Calu3 (cell line): ENCODE results near the gene HEXD. TPM values are rescaled to one million over a fixed set of nuclear protein-coding genes. Genes with fewer than 3 reads are reported as not detected.

Experiments used
- BruUV-seq: library from RNA; stranded (reverse); fragments of 400-500 nt; replicated peaks from 2 replicates; lab custom pipeline; 2021; lab: Mats Ljungman, UMichigan
- CTCF ChIA-PET: fragments of 300-600 bp; sonication (Branson Sonifier 250); formaldehyde crosslinking; loops from one replicate; lab custom pipeline; 2022; ENCODE audit warnings: antibody characterized with exemption; lab: Charles Lee
- DNase-seq: peaks from one replicate; pipeline ENCODE4 v3.0.0; 2022
- H3K27ac Mint-ChIP-seq: one replicate; pipeline ENCODE4 v1.8.0; 2022; ENCODE audit warnings: mixed read lengths; ENCODE audit not compliant: unreplicated experiment
- H3K27me3 Mint-ChIP-seq: one replicate; pipeline ENCODE4 v1.8.0; 2022; ENCODE audit warnings: mixed read lengths; ENCODE audit not compliant: unreplicated experiment
- H3K36me3 Mint-ChIP-seq: one replicate; pipeline ENCODE4 v1.8.0; 2022; ENCODE audit warnings: mild to moderate bottlenecking, moderate library complexity, mixed read lengths; ENCODE audit not compliant: insufficient read depth, unreplicated experiment
- H3K4me1 Mint-ChIP-seq: one replicate; pipeline ENCODE4 v1.8.0; 2022; ENCODE audit warnings: mild to moderate bottlenecking, low read depth, mixed read lengths; ENCODE audit not compliant: unreplicated experiment
- H3K4me3 Mint-ChIP-seq: one replicate; pipeline ENCODE4 v1.8.0; 2022; ENCODE audit warnings: mild to moderate bottlenecking, low read depth, moderate library complexity, mixed read lengths; ENCODE audit not compliant: unreplicated experiment
- H3K9me3 Mint-ChIP-seq: one replicate; pipeline ENCODE4 v1.8.0; 2022; ENCODE audit warnings: low read depth, mixed read lengths; ENCODE audit not compliant: unreplicated experiment
- CTCF ChIP-seq: fragments of 200-600 bp; IDR thresholded peaks from one replicate; pipeline ENCODE4 v1.8.0; 2022; ENCODE audit warnings: antibody characterized with exemption; ENCODE audit not compliant: unreplicated experiment
- intact Hi-C: fragments of 100-400 bp; cut with micrococcal nuclease; formaldehyde crosslinking; loops from one replicate; pipeline ENCODE4 v1.10.0; 2022; ENCODE audit not compliant: unreplicated experiment
- total RNA-seq: library from RNA; stranded (reverse); gene quantifications from 2 replicates; pipeline ENCODE4 v1.2.3, GENCODE V29; 2022

HEXD gene
- total RNA-seq, 1 experiment from 2014 or later: 30.7 TPM

- Mint-ChIP-seq H3K4me3 (no peak overlapping the region), H3K9me3 (no peaks in the 10 kb centered on the region)
These were observed 27.2 kb upstream of the HEXD start for GRCh38 chr17:82390860-82391435.

GRCh38 chr17:82391496-82392066, 26.6 kb upstream of the HEXD start:
- BruUV-seq: no TSS peak

More at GRCh38 chr17:82390860-82391435, 27.2 kb upstream of the HEXD start:
- no peak for TF ChIP-seq CTCF
- H3K4me1 Mint-ChIP-seq: peaks cover 11% of the 10 kb centered on the region
- H3K27me3 Mint-ChIP-seq: peaks cover 26% of the 10 kb centered on the region
- peaks cover 4% of the 10 kb centered on the region for H3K36me3 Mint-ChIP-seq
- no TSS peak for BruUV-seq
- H3K27ac Mint-ChIP-seq: no peak overlapping the region
- intact Hi-C loops: no loop called here
- DNase-seq: no peak
- CTCF ChIA-PET: no interaction called here

GRCh38 chr17:82392209-82392920, 25.8 kb upstream of the HEXD start:
- no TSS peak for BruUV-seq
- H3K27ac Mint-ChIP-seq: no peak overlapping the region
- TF ChIP-seq CTCF: no peak
- peaks cover 4% of the 10 kb centered on the region for H3K36me3 Mint-ChIP-seq
- intact Hi-C loops: no loop called here
- no peak for DNase-seq
- no peak overlapping the region for H3K4me3 Mint-ChIP-seq
- CTCF ChIA-PET: no interaction called here
- peaks cover 10% of the 10 kb centered on the region for H3K4me1 Mint-ChIP-seq
- peaks cover 11% of the 10 kb centered on the region for H3K27me3 Mint-ChIP-seq
- no peaks in the 10 kb centered on the region for H3K9me3 Mint-ChIP-seq

More at GRCh38 chr17:82391496-82392066, 26.6 kb upstream of the HEXD start:
- no peak for TF ChIP-seq CTCF
- no peak overlapping the region for H3K4me3 Mint-ChIP-seq
- H3K4me1 Mint-ChIP-seq: peaks cover 11% of the 10 kb centered on the region
- peaks cover 4% of the 10 kb centered on the region for H3K36me3 Mint-ChIP-seq
- no peak overlapping the region for H3K27ac Mint-ChIP-seq
- no peaks in the 10 kb centered on the region for H3K9me3 Mint-ChIP-seq
- DNase-seq: no peak
- CTCF ChIA-PET: no interaction called here
- peaks cover 19% of the 10 kb centered on the region for H3K27me3 Mint-ChIP-seq
- intact Hi-C loops: no loop called here

- intact Hi-C loops: no loop called here
- TF ChIP-seq CTCF: no peak
- H3K27ac Mint-ChIP-seq: no peak overlapping the region
- H3K27me3 Mint-ChIP-seq: peaks cover 6% of the 10 kb centered on the region
- CTCF ChIA-PET: no interaction called here
- peaks cover 4% of the 10 kb centered on the region for H3K36me3 Mint-ChIP-seq
- BruUV-seq: no TSS peak
- H3K4me3 Mint-ChIP-seq: no peak overlapping the region
- no peak for DNase-seq
- H3K4me1 Mint-ChIP-seq: peaks cover 4% of the 10 kb centered on the region
- H3K9me3 Mint-ChIP-seq: no peaks in the 10 kb centered on the region
These were observed 25.2 kb upstream of the HEXD start for GRCh38 chr17:82392941-82393340.
